GM19328 (cell line): ENCODE measurements around the gene VAMP1.

Experiments
- ATAC-seq: cut with Tn5 transposase; IDR thresholded peaks from one replicate; pipeline ENCODE4 v1.9.1; 2021; ENCODE audit warnings: mild to moderate bottlenecking, moderate library complexity; ENCODE audit not compliant: unreplicated experiment

The VAMP1 gene

GRCh38 chr12:6426882-6427671, 43.4 kb downstream of the VAMP1 start:
- peak; percentile 45 for ATAC-seq

DNA sequence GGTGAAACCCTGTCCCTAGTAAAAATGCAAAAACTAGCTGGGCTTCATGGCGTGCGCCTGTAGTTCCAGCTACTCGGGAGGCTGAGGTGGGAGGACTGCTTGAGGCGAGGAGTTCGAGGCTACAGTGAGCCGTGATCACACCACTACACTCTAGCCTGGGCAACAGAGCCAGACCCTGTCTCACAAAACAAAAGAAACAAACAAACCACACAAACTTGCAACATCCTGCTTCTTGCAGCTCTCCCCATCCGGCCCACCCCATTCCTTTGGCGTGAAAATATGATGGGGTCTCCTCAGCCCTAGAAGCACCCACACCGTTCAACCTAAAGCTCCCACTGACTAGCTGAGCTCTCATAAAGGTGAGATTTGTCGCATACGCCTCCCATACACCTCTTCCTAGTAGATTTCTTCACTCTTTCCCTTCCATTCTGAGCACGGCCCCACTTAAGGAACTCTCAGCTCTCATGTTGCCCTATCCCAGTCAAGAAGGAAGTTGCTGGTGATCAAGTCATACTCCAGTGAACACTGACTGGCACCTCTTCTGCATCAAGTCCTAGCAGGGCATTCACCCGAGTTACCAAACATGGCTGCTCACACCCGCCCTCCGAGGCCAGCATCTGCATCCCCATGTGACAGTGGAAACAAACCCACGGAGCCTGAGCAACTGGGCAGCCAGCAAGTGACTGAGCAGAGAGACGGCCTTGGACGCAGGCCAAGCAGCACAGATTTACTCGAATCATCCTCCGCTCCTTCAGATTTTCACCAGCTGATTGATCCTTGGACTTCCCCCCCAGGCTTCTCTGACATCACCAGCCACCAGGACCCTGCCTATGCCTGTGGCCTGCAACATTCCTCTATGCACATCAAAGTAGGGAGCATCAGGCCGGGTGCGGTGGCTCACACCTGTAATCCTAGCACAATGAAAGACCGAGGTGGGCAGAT, 44.6 kb downstream of the VAMP1 start:
- ATAC-seq: no peak

- ATAC-seq: no peak
These were observed 45.6 kb downstream of the VAMP1 start for GRCh38 chr12:6424866-6425265.

DNA sequence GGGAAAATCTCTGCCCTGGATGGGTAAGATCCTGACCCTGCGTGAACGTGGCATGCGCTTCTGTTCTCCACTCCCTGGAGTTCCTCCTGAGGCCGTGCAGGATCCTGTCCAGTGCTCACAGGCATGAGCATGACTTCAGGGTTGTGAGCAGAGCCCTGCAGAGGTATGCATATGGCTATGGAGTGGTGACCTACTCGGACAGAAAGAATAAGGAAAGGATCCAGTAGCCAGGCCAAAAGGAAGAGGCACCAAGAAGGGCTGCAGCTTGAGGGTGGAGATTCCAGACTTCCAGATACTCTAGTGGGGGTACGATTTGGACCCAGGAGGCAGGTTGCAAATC, 46.5 kb downstream of the VAMP1 start:
- no peak for ATAC-seq

DNA sequence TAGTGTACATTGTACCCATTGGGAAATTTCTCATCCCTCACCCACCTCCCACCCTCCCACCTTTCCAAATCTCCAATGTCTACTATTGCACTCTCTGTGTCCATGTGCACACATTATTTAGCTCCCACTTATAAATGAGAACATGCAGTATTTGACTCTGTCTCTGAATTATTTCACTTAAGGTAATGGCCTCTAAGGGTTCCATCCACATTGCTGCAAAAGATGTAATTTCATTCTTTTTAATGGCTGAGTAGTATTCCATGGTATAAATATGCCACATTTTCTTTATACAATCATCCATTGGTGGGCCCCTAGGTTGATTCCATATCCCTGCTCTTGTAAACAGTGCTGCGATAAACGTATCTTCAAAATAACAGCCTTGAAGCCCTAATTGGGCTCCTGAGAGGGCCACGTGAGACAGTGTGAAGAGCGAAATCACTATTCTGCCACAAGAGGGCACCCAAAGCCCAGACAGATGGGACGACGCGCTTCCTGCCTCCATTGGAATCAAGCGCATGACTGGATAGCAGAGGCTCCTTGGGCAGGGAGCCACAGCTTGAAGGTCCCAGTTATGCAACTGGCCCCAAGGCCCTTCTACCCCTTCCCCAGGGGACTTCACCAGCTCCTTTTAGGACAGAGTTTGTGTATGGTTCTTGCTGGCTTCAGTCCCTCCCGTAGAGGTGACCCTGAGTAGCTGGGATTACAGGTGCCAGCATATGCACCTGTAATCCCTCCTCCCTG, 47.0 kb downstream of the VAMP1 start:
- ATAC-seq: peak; percentile 46

DNA sequence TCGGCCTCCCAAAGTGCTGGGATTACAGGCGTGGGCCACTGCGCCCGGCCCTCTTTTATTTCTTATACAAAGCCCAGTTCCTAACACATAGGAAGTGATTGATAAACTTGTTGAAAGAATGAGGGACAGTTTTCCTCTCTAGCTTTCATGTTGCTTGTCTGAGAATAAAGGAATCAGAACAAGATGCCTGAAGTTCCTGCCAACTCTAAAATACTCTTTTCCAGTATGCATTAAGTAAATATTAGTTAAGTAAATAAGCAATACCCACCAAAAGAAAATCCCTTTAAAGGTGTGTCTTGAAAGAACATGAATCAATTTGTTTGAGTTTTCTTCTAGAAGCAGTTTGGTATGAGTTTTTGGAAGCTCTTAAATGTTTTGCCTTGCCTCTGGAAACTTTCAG, 50.1 kb downstream of the VAMP1 start:
- ATAC-seq: no peak

GRCh38 chr12:6418796-6419195, 51.7 kb downstream of the VAMP1 start:
- no peak for ATAC-seq

DNA sequence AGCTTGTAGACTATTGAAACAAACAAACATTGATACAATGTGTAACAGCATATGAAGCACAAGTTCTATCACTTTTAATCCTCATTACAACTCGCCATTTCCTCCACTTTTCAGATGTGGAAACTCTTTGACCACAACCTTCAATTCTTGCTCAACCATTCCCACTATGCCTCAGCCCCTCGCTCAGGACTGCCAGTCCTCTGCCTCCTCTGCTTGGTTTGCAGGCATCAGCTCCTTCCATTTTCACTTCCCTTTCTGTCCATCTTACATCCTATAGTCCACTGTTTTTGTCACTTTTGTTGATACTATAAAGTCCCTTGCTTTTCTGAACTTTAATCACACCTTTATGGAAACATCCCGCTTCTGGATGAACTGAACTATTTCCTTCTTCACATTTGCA, 53.9 kb downstream of the VAMP1 start:
- no peak for ATAC-seq
